ENCODE data around the gene ARHGDIB. TPM values are rescaled to one million over a fixed set of nuclear protein-coding genes. Genes with fewer than 3 reads are reported as not detected.

ARHGDIB gene
- total and polyA plus RNA-seq, 10 of the 15 experiments (the other 5 are each of a cell fraction or from before 2014, with no cell fraction given): 796 to 2,849 (median 1,346) TPM

DNA sequence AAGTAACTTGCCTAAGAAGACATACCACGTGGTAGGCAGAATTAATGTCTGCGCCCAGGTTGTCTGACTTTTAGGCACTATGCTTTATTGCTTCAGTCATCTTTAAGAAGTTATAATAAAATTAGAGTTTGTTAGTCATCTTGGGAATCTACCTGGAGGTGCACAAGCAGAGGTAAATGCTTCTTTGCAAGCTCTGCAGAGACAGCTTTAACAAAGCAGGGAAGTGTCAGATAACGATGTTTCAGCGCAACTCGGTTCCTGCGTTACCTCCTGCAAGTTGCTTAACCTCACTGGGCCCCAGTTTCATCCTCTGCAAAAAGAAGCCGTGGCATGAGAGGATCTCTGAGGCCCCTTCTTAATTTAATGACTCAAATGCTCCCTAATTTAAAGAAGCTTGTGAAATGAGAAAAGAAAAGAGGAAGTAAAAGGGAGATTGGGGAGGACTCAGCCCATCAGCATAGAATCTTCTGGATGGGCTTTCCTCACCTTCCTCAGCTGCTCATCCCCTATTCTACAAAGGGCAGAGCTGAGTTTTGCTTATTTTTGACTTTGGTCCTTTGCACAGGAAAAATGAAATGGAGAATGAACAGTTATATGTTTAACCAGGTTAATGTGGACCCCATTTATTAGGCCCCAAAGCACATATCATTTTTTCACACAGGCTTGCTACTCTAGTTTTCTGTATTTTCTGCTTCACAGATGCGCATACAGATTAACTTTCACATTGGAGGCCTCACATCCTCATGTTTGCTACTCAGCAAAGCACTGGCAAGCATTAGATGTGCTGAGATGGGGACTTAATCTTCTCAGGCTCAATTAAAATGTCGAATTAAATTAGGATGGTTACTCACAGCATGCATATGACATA lies 5.1 kb downstream of the ARHGDIB start (continued):
- TF ChIP-seq CEBPZ (IDR thresholded peaks at IDR 0.05; ENCODE audit: low read depth, low read length) (no peak), HDAC6 (IDR thresholded peaks at IDR 0.05; ENCODE audit: unreplicated experiment) (no peak), ZNF207 (IDR thresholded peaks at IDR 0.05; ENCODE audit: borderline replicate concordance) (no peak), ZNF24 (IDR thresholded peaks at IDR 0.05) (peak; percentile 24; the same call in 1 of the 2 replicates), E2F4 (IDR thresholded peaks at IDR 0.05; ENCODE audit: low read depth, low read length) (no peak), JUNB (IDR thresholded peaks at IDR 0.05) (peak; percentile 61), STAT3 (IDR thresholded peaks at IDR 0.05; ENCODE audit: low read depth, low read length) (no peak)
- TF ChIP-seq, protein P1, sequence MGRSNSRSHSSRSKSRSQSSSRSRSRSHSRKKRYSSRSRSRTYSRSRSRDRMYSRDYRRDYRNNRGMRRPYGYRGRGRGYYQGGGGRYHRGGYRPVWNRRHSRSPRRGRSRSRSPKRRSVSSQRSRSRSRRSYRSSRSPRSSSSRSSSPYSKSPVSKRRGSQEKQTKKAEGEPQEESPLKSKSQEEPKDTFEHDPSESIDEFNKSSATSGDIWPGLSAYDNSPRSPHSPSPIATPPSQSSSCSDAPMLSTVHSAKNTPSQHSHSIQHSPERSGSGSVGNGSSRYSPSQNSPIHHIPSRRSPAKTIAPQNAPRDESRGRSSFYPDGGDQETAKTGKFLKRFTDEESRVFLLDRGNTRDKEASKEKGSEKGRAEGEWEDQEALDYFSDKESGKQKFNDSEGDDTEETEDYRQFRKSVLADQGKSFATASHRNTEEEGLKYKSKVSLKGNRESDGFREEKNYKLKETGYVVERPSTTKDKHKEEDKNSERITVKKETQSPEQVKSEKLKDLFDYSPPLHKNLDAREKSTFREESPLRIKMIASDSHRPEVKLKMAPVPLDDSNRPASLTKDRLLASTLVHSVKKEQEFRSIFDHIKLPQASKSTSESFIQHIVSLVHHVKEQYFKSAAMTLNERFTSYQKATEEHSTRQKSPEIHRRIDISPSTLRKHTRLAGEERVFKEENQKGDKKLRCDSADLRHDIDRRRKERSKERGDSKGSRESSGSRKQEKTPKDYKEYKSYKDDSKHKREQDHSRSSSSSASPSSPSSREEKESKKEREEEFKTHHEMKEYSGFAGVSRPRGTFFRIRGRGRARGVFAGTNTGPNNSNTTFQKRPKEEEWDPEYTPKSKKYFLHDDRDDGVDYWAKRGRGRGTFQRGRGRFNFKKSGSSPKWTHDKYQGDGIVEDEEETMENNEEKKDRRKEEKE (IDR thresholded peaks at IDR 0.05): no peak
- TF ChIP-seq, protein P2, sequence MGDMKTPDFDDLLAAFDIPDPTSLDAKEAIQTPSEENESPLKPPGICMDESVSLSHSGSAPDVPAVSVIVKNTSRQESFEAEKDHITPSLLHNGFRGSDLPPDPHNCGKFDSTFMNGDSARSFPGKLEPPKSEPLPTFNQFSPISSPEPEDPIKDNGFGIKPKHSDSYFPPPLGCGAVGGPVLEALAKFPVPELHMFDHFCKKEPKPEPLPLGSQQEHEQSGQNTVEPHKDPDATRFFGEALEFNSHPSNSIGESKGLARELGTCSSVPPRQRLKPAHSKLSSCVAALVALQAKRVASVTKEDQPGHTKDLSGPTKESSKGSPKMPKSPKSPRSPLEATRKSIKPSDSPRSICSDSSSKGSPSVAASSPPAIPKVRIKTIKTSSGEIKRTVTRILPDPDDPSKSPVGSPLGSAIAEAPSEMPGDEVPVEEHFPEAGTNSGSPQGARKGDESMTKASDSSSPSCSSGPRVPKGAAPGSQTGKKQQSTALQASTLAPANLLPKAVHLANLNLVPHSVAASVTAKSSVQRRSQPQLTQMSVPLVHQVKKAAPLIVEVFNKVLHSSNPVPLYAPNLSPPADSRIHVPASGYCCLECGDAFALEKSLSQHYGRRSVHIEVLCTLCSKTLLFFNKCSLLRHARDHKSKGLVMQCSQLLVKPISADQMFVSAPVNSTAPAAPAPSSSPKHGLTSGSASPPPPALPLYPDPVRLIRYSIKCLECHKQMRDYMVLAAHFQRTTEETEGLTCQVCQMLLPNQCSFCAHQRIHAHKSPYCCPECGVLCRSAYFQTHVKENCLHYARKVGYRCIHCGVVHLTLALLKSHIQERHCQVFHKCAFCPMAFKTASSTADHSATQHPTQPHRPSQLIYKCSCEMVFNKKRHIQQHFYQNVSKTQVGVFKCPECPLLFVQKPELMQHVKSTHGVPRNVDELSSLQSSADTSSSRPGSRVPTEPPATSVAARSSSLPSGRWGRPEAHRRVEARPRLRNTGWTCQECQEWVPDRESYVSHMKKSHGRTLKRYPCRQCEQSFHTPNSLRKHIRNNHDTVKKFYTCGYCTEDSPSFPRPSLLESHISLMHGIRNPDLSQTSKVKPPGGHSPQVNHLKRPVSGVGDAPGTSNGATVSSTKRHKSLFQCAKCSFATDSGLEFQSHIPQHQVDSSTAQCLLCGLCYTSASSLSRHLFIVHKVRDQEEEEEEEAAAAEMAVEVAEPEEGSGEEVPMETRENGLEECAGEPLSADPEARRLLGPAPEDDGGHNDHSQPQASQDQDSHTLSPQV (IDR thresholded peaks at IDR 0.05): no peak
- TF ChIP-seq, protein P3, sequence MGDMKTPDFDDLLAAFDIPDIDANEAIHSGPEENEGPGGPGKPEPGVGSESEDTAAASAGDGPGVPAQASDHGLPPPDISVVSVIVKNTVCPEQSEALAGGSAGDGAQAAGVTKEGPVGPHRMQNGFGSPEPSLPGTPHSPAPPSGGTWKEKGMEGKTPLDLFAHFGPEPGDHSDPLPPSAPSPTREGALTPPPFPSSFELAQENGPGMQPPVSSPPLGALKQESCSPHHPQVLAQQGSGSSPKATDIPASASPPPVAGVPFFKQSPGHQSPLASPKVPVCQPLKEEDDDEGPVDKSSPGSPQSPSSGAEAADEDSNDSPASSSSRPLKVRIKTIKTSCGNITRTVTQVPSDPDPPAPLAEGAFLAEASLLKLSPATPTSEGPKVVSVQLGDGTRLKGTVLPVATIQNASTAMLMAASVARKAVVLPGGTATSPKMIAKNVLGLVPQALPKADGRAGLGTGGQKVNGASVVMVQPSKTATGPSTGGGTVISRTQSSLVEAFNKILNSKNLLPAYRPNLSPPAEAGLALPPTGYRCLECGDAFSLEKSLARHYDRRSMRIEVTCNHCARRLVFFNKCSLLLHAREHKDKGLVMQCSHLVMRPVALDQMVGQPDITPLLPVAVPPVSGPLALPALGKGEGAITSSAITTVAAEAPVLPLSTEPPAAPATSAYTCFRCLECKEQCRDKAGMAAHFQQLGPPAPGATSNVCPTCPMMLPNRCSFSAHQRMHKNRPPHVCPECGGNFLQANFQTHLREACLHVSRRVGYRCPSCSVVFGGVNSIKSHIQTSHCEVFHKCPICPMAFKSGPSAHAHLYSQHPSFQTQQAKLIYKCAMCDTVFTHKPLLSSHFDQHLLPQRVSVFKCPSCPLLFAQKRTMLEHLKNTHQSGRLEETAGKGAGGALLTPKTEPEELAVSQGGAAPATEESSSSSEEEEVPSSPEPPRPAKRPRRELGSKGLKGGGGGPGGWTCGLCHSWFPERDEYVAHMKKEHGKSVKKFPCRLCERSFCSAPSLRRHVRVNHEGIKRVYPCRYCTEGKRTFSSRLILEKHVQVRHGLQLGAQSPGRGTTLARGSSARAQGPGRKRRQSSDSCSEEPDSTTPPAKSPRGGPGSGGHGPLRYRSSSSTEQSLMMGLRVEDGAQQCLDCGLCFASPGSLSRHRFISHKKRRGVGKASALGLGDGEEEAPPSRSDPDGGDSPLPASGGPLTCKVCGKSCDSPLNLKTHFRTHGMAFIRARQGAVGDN (IDR thresholded peaks at IDR 0.05): peak; percentile 38; the same call in 1 of the 2 replicates

Data from GM12878 (cell line).